ENCODE data around the gene RCAN3. TPM values are rescaled to one million over a fixed set of nuclear protein-coding genes. Genes with fewer than 3 reads are reported as not detected.

Gene RCAN3
- total RNA-seq, 2 experiments from 2014 or later: 62.3 to 67.5 TPM

DNA sequence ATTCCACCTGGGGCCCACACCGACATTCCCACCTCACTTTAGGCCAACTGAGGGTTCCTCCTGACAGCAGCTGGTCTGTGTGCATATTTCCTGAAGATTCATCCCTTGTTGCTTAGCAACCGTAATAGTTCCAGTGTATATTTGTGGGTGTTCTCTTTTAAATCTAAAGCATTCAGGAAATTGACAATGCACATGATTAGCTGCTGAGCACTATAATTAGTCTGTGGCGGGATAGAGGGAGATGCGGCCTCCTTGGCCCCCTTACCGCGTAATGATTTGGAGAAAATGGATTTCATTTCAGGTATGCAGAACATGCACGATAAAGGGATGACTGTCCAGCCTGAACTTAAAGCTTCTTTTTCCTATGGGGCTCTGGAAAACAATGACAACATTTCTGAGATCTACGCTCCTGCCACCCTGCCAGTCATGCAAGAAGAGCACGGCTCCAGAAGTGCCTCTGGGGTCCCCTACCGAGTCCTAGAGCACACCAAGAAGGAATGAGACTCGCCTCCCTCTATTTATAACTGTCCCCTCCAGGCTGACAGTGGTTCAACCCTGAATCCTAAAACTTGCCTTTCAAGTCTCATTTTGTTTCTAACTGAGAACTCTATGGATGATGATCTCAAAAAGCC lies 33.8 kb upstream of the RCAN3 start:
- ChIA-PET POLR2A (no interaction called here), CTCF (interaction anchor here (0.6 to 0.9 kb wide), 2 partner anchors 78 to 118 kb away, joined by 3 read pairs; no protein-coding TSS in a partner anchor)
- no peak for ATAC-seq
- H3K4me3 Mint-ChIP-seq: no peak overlapping the region
- H3K9me3 Mint-ChIP-seq (ENCODE audit: low read depth): no peaks in the 10 kb centered on the region
- intact Hi-C loops (cut with DNase I, micrococcal nuclease): no loop called here
- no peak overlapping the region for H3K27ac Mint-ChIP-seq
- peaks cover 39% of the 10 kb centered on the region for H3K36me3 Mint-ChIP-seq (ENCODE audit: low read depth)
- no peak for DNase-seq
- peaks cover 13% of the 10 kb centered on the region for H3K4me1 Mint-ChIP-seq
- no peaks in the 10 kb centered on the region for H3K27me3 Mint-ChIP-seq

DNA sequence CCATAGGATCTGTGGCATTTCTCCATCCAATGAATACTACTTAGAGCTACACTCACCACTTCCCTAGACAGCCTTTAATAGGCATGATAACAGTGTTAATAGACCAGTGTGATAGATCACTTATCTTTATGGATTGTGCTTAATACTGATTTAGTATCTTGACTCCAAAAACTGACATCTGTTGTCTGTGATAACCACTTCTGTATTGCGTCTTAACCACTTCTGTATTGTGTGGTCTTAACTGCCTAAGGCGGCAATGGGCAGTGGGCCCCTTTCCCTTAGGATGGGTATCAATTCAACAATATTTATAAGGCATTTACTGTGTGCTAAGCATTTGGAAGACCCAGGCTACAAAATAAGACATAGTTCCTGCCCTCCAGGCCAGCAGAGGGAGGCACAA lies 32.0 kb upstream of the RCAN3 start:
- no peak for ATAC-seq
- ChIA-PET POLR2A (interaction anchor here (0.6 kb wide), 1 partner anchor 90 kb away, joined by 3 read pairs; no protein-coding TSS in a partner anchor), CTCF (no interaction called here)
- H3K9me3 Mint-ChIP-seq (ENCODE audit: low read depth): no peaks in the 10 kb centered on the region
- intact Hi-C loops (cut with DNase I, micrococcal nuclease): no loop called here
- DNase-seq: no peak
- H3K27ac Mint-ChIP-seq: no peak overlapping the region
- H3K36me3 Mint-ChIP-seq (ENCODE audit: low read depth): peaks cover 33% of the 10 kb centered on the region
- H3K27me3 Mint-ChIP-seq: no peaks in the 10 kb centered on the region
- no peak overlapping the region for H3K4me3 Mint-ChIP-seq
- H3K4me1 Mint-ChIP-seq: peaks cover 7% of the 10 kb centered on the region

DNA sequence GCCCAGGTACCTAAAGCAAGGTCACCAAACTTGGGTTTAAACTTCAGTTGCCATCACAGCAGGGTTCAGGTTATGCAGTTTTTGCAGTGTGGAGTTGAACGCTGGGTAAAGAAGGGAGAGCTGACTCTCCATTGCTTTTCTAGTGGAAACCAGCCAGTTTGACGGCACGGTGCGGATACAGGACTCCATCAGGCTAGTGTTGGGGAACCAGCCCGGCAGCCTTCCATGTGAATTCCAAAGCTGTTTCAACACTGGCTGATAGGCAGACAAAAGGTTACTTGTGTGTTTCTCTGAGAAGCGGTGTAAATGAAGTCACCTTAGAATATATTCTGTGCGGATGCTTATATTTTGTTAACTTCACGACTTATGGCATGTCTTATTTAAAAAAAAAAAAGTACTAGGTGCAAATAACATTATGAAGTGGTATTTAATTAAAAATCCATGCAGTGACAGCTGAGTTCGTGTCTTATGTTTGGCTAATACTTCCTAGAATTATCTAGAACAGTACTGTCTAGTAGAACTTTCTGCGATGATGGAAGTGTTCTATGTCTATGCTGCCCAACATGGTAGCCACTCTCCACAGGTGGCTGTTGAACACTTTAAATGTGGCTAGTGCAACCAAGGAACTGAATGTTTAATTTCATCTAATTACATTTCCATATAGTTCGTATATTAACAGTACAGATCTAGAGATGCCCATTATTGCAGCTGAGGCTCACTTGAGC lies 29.9 kb upstream of the RCAN3 start:
- ATAC-seq: no peak
- H3K27ac Mint-ChIP-seq: no peak overlapping the region

DNA sequence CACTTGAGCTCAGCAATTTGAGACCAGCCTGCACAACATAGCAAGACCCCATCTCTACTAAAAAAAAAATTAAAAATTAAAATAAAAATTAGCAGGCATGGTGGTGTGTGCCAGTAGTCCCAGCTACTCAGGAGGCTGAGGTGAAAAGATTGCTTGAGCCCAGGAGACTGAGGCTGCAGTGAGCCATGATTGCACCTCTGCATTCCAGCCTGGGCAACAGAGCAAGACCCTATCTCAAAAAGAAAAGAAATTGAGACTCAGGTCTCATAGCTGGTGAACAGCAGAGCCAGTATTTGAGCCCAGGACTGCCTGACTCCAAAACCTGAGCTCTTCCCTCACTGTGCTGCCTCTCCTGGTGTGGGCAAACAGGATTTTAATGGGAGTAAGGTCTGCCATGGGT lies 28.4 kb upstream of the RCAN3 start:
- no peak for ATAC-seq
- Mint-ChIP-seq H3K27me3 (no peaks in the 10 kb centered on the region), H3K4me1 (peaks cover 17% of the 10 kb centered on the region), H3K36me3 (ENCODE audit: low read depth) (peaks cover 10% of the 10 kb centered on the region), H3K27ac (no peak overlapping the region), H3K9me3 (ENCODE audit: low read depth) (no peaks in the 10 kb centered on the region), H3K4me3 (no peak overlapping the region)
- ChIA-PET CTCF (interaction anchor here (1.0 to 2.1 kb wide), 2 partner anchors 52 to 58 kb away, joined by 3 to 9 read pairs; partner anchors contain the start of gene NIPAL3), POLR2A (no interaction called here)
- intact Hi-C loops (cut with DNase I, micrococcal nuclease): no loop called here
- DNase-seq: no peak

More for the DNA sequence above, 29.9 kb upstream of the RCAN3 start:
- POLR2A ChIA-PET: no interaction called here
- Mint-ChIP-seq H3K9me3 (ENCODE audit: low read depth) (no peaks in the 10 kb centered on the region), H3K36me3 (ENCODE audit: low read depth) (peaks cover 19% of the 10 kb centered on the region), H3K27me3 (no peaks in the 10 kb centered on the region), H3K4me3 (no peak overlapping the region), H3K4me1 (peaks cover 19% of the 10 kb centered on the region)
- no peak for DNase-seq
- CTCF ChIA-PET: interaction anchor here (0.8 kb wide), 1 partner anchor 8 kb away, joined by 3 read pairs; no protein-coding TSS in a partner anchor
- intact Hi-C loops (cut with DNase I, micrococcal nuclease): no loop called here

DNA sequence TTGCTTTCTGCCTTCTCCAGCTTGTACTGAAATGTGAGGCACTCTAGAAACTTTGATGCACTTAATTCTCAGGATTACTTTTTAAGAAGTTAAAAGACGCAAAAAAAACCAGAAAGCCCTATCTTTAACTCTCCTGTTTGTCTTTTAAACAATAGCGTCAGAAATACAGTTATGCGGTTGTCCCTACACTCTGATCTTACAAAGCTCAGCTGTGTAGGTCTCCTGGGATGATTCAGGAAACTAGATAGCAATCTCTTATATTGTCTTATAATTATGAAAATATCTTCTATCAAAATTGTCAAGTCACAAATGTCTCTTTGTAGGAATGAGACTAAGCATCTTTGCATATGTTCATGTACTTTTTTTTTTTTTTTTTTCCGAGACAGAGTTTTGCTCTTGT lies 26.9 kb upstream of the RCAN3 start:
- CTCF ChIA-PET: interaction anchor here (0.8 to 2.1 kb wide), 4 partner anchors 12 to 66 kb away, joined by 4 to 9 read pairs (median 4); partner anchors contain the start of gene NIPAL3
- peaks cover 2% of the 10 kb centered on the region for H3K36me3 Mint-ChIP-seq (ENCODE audit: low read depth)
- peaks cover 20% of the 10 kb centered on the region for H3K4me1 Mint-ChIP-seq
- ATAC-seq (peak; percentile 65), DNase-seq (no peak)
- POLR2A ChIA-PET: interaction anchor here (0.7 kb wide), 1 partner anchor 158 kb away, joined by 3 read pairs; no protein-coding TSS in a partner anchor
- no peak overlapping the region for H3K4me3 Mint-ChIP-seq
- peak overlapping the region; percentile 25 for H3K27ac Mint-ChIP-seq
- H3K27me3 Mint-ChIP-seq: no peaks in the 10 kb centered on the region
- H3K9me3 Mint-ChIP-seq (ENCODE audit: low read depth): no peaks in the 10 kb centered on the region
- intact Hi-C loops (cut with DNase I, micrococcal nuclease): no loop called here

DNA sequence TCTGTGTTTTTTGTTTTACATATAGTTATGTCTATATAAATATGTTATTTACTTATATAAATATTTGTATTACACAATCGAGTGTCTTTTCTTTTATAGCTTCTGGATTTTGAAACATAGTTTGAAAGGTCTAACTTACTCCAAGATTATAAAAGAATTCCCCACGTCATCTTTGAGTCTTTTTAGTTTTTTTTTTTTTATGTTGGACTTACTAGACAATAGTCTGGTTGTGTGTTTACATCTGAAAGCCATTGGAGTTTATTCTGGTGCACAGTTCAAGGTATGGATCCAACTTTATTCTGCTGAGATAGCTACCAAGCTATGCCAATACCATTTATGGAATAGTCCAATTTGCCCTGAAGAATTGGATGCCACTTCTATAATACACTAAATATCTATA lies 26.1 kb upstream of the RCAN3 start:
- ATAC-seq (no peak), DNase-seq (no peak)
- Mint-ChIP-seq H3K9me3 (ENCODE audit: low read depth) (no peaks in the 10 kb centered on the region), H3K27me3 (no peaks in the 10 kb centered on the region), H3K4me1 (peaks cover 28% of the 10 kb centered on the region), H3K36me3 (ENCODE audit: low read depth) (no peaks in the 10 kb centered on the region), H3K27ac (no peak overlapping the region), H3K4me3 (no peak overlapping the region)
- intact Hi-C loops (cut with DNase I, micrococcal nuclease): no loop called here
- POLR2A ChIA-PET: no interaction called here
- CTCF ChIA-PET: interaction anchor here (0.8 to 1.8 kb wide), 7 partner anchors 12 to 85 kb away, joined by 3 to 5 read pairs (median 4); partner anchors contain the start of gene NIPAL3

DNA sequence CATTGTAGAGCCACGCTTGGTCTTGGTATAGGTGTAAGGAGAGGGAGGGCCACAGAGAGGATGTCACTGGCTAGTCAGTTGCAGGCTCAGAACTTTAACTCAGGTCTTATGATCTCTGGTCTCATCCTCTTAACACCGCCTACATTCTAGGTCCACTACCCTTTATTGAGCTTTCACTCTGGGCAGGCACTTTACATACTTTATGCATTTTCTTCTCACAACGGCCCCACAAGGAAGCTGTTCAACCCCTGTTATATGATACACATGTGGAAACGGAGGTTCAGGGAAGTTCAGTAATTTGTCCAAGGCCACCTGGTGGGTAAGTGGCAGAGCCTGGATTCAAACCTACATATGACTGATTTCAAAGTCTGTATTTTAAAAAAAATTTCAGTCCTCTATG lies 25.3 kb upstream of the RCAN3 start:
- no peak overlapping the region for H3K4me3 Mint-ChIP-seq
- POLR2A ChIA-PET: no interaction called here
- no peak for DNase-seq
- CTCF ChIA-PET: interaction anchor here (0.6 to 1.8 kb wide), 9 partner anchors 12 to 925 kb away, joined by 3 to 5 read pairs (median 4); partner anchors contain the start of gene NIPAL3
- no peak overlapping the region for H3K27ac Mint-ChIP-seq
- peaks cover 36% of the 10 kb centered on the region for H3K4me1 Mint-ChIP-seq
- intact Hi-C loops (cut with DNase I, micrococcal nuclease): no loop called here
- no peaks in the 10 kb centered on the region for H3K9me3 Mint-ChIP-seq (ENCODE audit: low read depth)
- H3K27me3 Mint-ChIP-seq: no peaks in the 10 kb centered on the region
- no peak for ATAC-seq
- H3K36me3 Mint-ChIP-seq (ENCODE audit: low read depth): peaks cover 3% of the 10 kb centered on the region

DNA sequence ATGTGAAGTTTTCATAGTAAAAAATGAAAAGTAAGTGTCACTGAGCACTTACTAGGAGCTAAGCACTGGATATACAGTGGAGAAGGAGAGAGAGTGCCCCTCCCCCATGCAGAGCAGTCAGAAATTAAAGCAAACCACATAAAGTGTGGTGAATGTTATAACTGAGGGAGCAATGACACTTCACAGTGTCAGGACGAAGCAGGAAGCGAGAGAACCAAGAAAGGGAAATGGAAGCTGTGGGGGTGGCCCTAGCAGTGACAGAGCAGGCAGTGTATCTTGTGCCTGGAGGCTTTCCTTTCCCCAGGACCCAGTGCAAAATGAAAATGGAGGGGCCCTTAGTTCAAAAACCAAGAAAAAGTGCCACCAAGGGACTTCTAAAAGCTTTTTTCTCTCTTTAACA lies 21.5 kb upstream of the RCAN3 start:
- Mint-ChIP-seq H3K27me3 (no peaks in the 10 kb centered on the region), H3K9me3 (ENCODE audit: low read depth) (peaks cover 1% of the 10 kb centered on the region), H3K4me3 (peak overlapping the region; percentile 60), H3K4me1 (peaks cover 65% of the 10 kb centered on the region), H3K36me3 (ENCODE audit: low read depth) (peaks cover 22% of the 10 kb centered on the region), H3K27ac (peak overlapping the region; percentile 97)
- CTCF ChIA-PET: interaction anchor here (0.6 to 2.8 kb wide), 8 partner anchors 9 to 936 kb away, joined by 3 to 15 read pairs (median 5); partner anchors contain the start of gene NIPAL3
- DNase-seq: peak; percentile 81
- intact Hi-C loops (cut with DNase I, micrococcal nuclease): loop anchor here in 1 of 2 experiments (1.0 to 10.0 kb wide), 5 partner anchors 54 to 544 kb away; partner anchors contain the start of gene PNRC2
- POLR2A ChIA-PET: interaction anchor here (0.6 to 1.4 kb wide), 7 partner anchors 9 to 320 kb away, joined by 3 to 7 read pairs (median 3); partner anchors contain the start of genes NIPAL3 and RCAN3
- peak; percentile 76 for ATAC-seq

DNA sequence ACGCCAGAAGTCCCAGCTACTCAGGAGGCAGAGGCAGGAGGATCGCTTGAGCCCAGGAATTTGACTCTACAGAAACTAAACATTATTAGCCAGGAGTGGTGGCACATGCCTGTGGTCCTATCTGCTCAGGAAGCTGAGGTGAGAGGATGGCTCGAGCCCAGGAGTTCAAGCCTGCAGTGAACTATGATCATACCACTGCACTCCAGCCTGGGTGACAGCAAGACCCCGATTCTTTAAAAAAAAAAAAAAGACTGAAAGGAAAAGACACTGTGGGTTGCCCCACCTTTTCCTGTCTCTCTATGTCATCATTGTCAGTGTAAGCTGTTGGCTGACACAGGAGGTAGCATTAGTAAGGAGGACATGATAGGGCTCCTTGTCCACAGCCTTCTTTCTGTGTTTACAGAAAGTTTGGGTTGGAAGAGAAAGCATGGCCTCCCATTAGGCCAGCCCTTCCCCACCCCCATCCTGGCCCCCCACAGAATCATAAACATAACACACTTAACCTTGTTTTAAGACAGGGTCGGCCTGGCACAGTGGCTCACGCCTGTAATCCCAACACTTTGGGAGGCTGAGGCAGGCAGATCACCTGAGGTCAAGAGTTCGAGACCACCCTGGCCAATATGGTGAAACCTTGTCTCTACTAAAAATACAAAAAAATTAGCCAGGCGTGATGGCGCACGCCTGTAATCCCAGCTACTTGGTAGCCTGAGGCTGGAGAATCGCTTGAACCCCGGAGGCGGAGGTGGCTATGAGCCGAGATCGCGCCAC lies 20.6 kb upstream of the RCAN3 start:
- POLR2A ChIA-PET: interaction anchor here (1.0 to 1.4 kb wide), 5 partner anchors 14 to 66 kb away, joined by 3 to 7 read pairs (median 5); partner anchors contain the start of genes NIPAL3 and RCAN3
- H3K9me3 Mint-ChIP-seq (ENCODE audit: low read depth): peaks cover 1% of the 10 kb centered on the region

DNA sequence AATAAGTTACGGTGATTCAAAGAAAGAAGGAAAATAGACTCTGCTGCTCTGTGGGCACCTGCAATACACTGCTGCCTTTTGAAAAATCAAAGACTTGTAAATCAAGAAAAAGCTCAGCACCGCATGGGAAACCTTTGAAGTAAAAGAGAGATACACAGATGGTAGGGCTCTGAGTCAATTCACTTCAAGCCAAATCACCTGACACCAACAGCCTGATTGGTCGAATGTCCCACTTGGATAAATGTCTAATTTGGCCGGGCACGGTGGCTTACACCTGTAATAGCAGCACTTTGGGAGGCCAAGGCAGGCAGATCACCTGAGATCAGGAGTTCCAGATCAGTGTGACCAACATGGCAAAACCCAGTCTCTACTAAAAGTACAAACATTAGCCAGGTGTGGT lies 19.2 kb upstream of the RCAN3 start:
- Mint-ChIP-seq H3K27ac (peak overlapping the region; percentile 95), H3K27me3 (no peaks in the 10 kb centered on the region), H3K4me1 (peaks cover 75% of the 10 kb centered on the region), H3K36me3 (ENCODE audit: low read depth) (peaks cover 22% of the 10 kb centered on the region), H3K9me3 (ENCODE audit: low read depth) (peaks cover 1% of the 10 kb centered on the region), H3K4me3 (peak overlapping the region; percentile 32)
- DNase-seq (peak; percentile 67), ATAC-seq (peak; percentile 44)
- intact Hi-C loops (cut with DNase I, micrococcal nuclease): loop anchor here (1.0 to 10.0 kb wide), 6 partner anchors 19 to 541 kb away; partner anchors contain the start of genes NIPAL3 (in 1 of the 2), PNRC2 (in 1 of the 2) and RCAN3 (in 1 of the 2)
- ChIA-PET POLR2A (interaction anchor here (0.6 to 1.5 kb wide), 6 partner anchors 19 to 1643 kb away, joined by 3 to 7 read pairs (median 6); partner anchors contain the start of gene RCAN3), CTCF (interaction anchor here (0.9 to 2.8 kb wide), 10 partner anchors 8 to 103 kb away, joined by 3 to 15 read pairs (median 4); partner anchors contain the start of gene NIPAL3)

More for the DNA sequence above, 20.6 kb upstream of the RCAN3 start:
- CTCF ChIA-PET: interaction anchor here (0.5 to 2.8 kb wide), 10 partner anchors 10 to 464 kb away, joined by 3 to 15 read pairs (median 4); partner anchors contain the start of gene NIPAL3
- H3K27ac Mint-ChIP-seq: peak overlapping the region; percentile 97
- intact Hi-C loops (cut with DNase I, micrococcal nuclease): loop anchor here (1.0 to 10.0 kb wide), 7 partner anchors 53 to 543 kb away; partner anchors contain the start of genes NIPAL3 (in 1 of the 2) and PNRC2 (in 1 of the 2)
- H3K27me3 Mint-ChIP-seq: no peaks in the 10 kb centered on the region
- peaks cover 65% of the 10 kb centered on the region for H3K4me1 Mint-ChIP-seq
- peak overlapping the region; percentile 60 for H3K4me3 Mint-ChIP-seq
- DNase-seq (peak; percentile 39), ATAC-seq (peak; percentile 53)
- peaks cover 22% of the 10 kb centered on the region for H3K36me3 Mint-ChIP-seq (ENCODE audit: low read depth)
